ENCODE results near the gene IKBKG. TPM values are rescaled to one million over a fixed set of nuclear protein-coding genes. Genes with fewer than 3 reads are reported as not detected.

The IKBKG gene
- polyA plus RNA-seq, 1 of the 3 experiments (the other 2 are of a cell fraction) = 36.4 TPM

GRCh38 chrX:154516656-154517100 is 30.7 kb upstream of the IKBKG start:
- Histone ChIP-seq H2AFZ (ENCODE audit: low read depth) (no peak overlapping the region; the same call in 1 of the 2 replicates), H3K4me2 (peak overlapping the region; percentile 68; the same call in 1 of the 2 replicates), H3K4me1 (ENCODE audit: control insufficient read depth in 1 of 2, insufficient read depth in 2 of 2, low read depth in 1 of 2, low read length in 1 of 2) (peaks cover 0 to 6% of the 10 kb centered on the region in 2 experiments; a peak in 1 of 4 replicates), H3K4me3 (ENCODE audit: low read depth in 2 of 2, low read length in 1 of 2) (peak overlapping the region in 1 of 2 experiments; percentile 37; a peak in 3 of 4 replicates), H3K27ac (ENCODE audit: low read depth in 2 of 2, low read length in 1 of 2) (peak overlapping the region; percentile 49 to 65; a peak in 3 of 4 replicates), H3K9me2 (no peaks in the 10 kb centered on the region), H4K20me1 (ENCODE audit: insufficient read depth) (no peaks in the 10 kb centered on the region), H3K9me3 (no peaks in the 10 kb centered on the region), H3K27me3 (ENCODE audit: insufficient read depth) (peaks cover 6% of the 10 kb centered on the region; the same call in 1 of the 2 replicates), H3K36me3 (replicated peaks in 1 of 2; ENCODE audit: control insufficient read depth in 1 of 2, insufficient read depth in 2 of 2, low read length in 1 of 2) (no peaks in the 10 kb centered on the region), H3K9ac (peak overlapping the region; percentile 45), H3F3A (replicated peaks; ENCODE audit: insufficient read depth) (no peaks in the 10 kb centered on the region), H3K79me2 (ENCODE audit: insufficient read depth) (peaks cover 6% of the 10 kb centered on the region)
- no peak for DNase-seq
- 44% methylated on average over 19 of the region's 19 CpGs for WGBS (ENCODE audit: low lambda C conversion rate)
- ChIA-PET CTCF (interaction anchor here (1.4 to 3.0 kb wide), 2 partner anchors 11 to 19 kb away, joined by 4 to 14 read pairs; no protein-coding TSS in a partner anchor), POLR2A (no interaction called here)
- TF ChIP-seq RAD21 (IDR thresholded peaks at IDR 0.05; ENCODE audit: low read length) (no peak), MAX (IDR thresholded peaks at IDR 0.05; ENCODE audit: low read depth) (no peak), SIN3A (IDR thresholded peaks at IDR 0.05; ENCODE audit: borderline replicate concordance, low read depth, low read length) (no peak), REST (IDR thresholded peaks at IDR 0.05; ENCODE audit: low read depth, low read length) (no peak), FOSL2 (IDR thresholded peaks at IDR 0.05; ENCODE audit: borderline replicate concordance, low read depth) (no peak), EZH2phosphoT487 (IDR thresholded peaks at IDR 0.05; ENCODE audit: borderline replicate concordance, low read depth) (no peak), MEF2A (IDR thresholded peaks at IDR 0.05; ENCODE audit: borderline replicate concordance, low read depth) (no peak), JUND (IDR thresholded peaks at IDR 0.05) (no peak), EP300 (IDR thresholded peaks at IDR 0.05; ENCODE audit: borderline replicate concordance in 1 of 2, low read depth in 1 of 2, low read length in 1 of 2) (no peak), ELF1 (IDR thresholded peaks at IDR 0.05) (no peak), GABPA (IDR thresholded peaks at IDR 0.05; ENCODE audit: low read depth) (no peak), NRF1 (IDR thresholded peaks at IDR 0.05; ENCODE audit: low read depth, low read length) (no peak), USF2 (IDR thresholded peaks at IDR 0.05; ENCODE audit: borderline replicate concordance, low read depth, low read length) (no peak), YY1 (IDR thresholded peaks at IDR 0.05; ENCODE audit: low read depth) (no peak), TEAD4 (IDR thresholded peaks at IDR 0.05; ENCODE audit: borderline replicate concordance, insufficient read depth) (no peak), GATA2 (CRISPR knock-in tag; IDR thresholded peaks at IDR 0.05) (no peak), CHD2 (IDR thresholded peaks at IDR 0.05; ENCODE audit: low read length, partially characterized antibody) (no peak), RXRA (IDR thresholded peaks at IDR 0.05; ENCODE audit: borderline replicate concordance, low read depth) (no peak)

All from SK-N-SH (cell line).